ENCODE data around the gene ZFC3H1.

Gene ZFC3H1

GRCh38 chr12:71602761-71603577 lies 60.7 kb downstream of the ZFC3H1 start:
- TF ChIP-seq CTCF (IDR thresholded peaks at IDR 0.05; ENCODE audit: low read depth, low read length), result no peak
- H3K4me3 ChIP-seq (replicated peaks in 1 of 2; ENCODE audit: low read depth in 2 of 2, low read length in 2 of 2), result no peak overlapping the region
- DNase-seq (ENCODE audit: low read depth in 2 of 2), result no peak

- DNase-seq (ENCODE audit: low read depth in 2 of 2), result no peak
- H3K4me3 ChIP-seq (replicated peaks in 1 of 2; ENCODE audit: low read depth in 2 of 2, low read length in 2 of 2), result no peak overlapping the region
- no peak for TF ChIP-seq CTCF (IDR thresholded peaks at IDR 0.05; ENCODE audit: low read depth, low read length)
Measured at GRCh38 chr12:71601546-71601945, 62.1 kb downstream of the ZFC3H1 start.

- TF ChIP-seq CTCF (IDR thresholded peaks at IDR 0.05; ENCODE audit: low read depth, low read length), result no peak
- no peak for DNase-seq (ENCODE audit: low read depth in 2 of 2)
- H3K4me3 ChIP-seq (replicated peaks in 1 of 2; ENCODE audit: low read depth in 2 of 2, low read length in 2 of 2), result no peak overlapping the region
Measured at GRCh38 chr12:71599210-71599609, 64.4 kb downstream of the ZFC3H1 start.

- DNase-seq (ENCODE audit: low read depth in 2 of 2), result peak; percentile 67 to 78
- TF ChIP-seq CTCF (IDR thresholded peaks at IDR 0.05; ENCODE audit: low read depth, low read length), result no peak
- peak overlapping the region; percentile 26 to 40 for H3K4me3 ChIP-seq (replicated peaks in 1 of 2; ENCODE audit: low read depth in 2 of 2, low read length in 2 of 2)
Measured at GRCh38 chr12:71594214-71594948, 69.3 kb downstream of the ZFC3H1 start.

- DNase-seq (ENCODE audit: low read depth in 2 of 2), result no peak
- TF ChIP-seq CTCF (IDR thresholded peaks at IDR 0.05; ENCODE audit: low read depth, low read length), result no peak
- H3K4me3 ChIP-seq (replicated peaks in 1 of 2; ENCODE audit: low read depth in 2 of 2, low read length in 2 of 2), result no peak overlapping the region
Measured at GRCh38 chr12:71592841-71593240, 70.8 kb downstream of the ZFC3H1 start.

- TF ChIP-seq CTCF (IDR thresholded peaks at IDR 0.05; ENCODE audit: low read depth, low read length), result no peak
- H3K4me3 ChIP-seq (replicated peaks in 1 of 2; ENCODE audit: low read depth in 2 of 2, low read length in 2 of 2), result no peak overlapping the region
- no peak for DNase-seq (ENCODE audit: low read depth in 2 of 2)
Measured at GRCh38 chr12:71591601-71592000, 72.0 kb downstream of the ZFC3H1 start.

All from cardiac fibroblast (primary cell).